ENCODE measurements around the gene SLC25A13.
"Not testable (repeated sequence)": the region's sequence is repeated elsewhere in the genome, so short reads cannot be mapped to it uniquely, and the experiment has no call there.

The SLC25A13 gene

DNA sequence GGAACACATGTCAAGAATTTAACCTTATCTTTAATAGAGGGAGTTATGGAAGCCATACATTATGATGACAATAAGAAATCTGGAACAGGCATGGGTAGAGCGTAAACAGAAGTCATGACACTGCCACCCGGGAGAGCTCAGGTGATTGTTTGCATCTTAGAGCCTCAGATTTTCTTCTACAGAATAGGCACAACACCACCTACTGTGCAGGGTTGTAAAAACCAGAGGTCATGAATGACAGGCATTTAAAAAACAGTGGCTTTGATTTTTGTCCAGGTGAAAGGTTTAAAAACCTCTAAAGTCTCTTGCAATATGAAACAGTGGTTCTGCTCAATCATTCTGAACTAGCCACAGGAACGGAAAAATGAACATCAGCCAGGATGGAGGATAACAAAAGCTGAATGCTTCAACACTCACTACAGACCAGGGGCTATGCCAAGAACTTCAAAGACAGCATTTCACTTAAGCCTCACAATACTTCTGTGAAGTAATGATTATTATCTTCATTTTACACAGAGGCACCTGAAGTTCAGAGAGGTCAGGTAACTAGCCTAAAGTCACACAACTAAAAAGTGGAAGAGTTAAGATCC lies 123.8 kb downstream of the SLC25A13 start:
- DNase-seq: no peak

GRCh38 chr7:96196676-96197075 lies 125.2 kb downstream of the SLC25A13 start:
- DNase-seq: no peak

GRCh38 chr7:96189129-96189820 lies 132.6 kb downstream of the SLC25A13 start:
- DNase-seq: no peak

- DNase-seq: no peak
Observed at GRCh38 chr7:96188591-96188991, 133.3 kb downstream of the SLC25A13 start.

DNA sequence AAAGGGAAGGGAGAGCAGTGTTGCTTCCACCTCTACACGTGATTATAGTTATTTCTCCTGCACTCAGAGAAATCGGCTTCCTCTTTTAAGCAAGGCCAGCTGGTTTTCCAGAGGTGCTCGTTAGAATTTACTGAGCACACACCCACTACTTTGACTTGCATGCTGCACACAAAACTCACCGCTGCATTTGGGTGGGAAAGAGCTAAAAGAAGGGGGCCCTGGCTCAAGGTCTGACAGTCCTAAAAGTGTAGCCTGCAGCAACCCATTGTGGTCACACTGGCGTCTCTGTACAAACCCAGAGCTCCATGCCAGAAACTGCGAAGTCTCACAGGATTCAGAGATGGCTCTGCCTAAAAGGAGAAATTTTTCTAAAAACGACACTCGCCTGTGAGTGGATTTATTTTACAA lies 133.7 kb downstream of the SLC25A13 start:
- DNase-seq: no peak

DNA sequence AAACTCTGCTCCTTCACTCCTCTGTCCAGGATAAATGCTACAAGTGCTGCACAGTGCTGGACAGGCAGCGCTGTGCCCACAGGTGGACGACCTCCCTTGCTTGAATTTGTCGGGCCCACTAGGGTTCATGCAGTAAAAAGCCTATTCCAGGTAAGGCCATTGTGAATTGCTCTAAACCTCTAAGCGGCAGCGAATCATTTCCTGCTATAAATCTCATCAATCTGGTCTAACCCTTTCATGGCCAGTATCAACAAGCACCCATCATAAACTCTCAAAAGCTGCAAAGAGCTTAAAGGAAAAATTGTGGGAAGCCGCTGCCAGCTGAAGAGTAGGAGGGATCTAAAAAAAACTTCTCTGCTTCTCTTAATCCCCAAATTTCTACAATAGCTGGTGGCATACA lies 134.2 kb downstream of the SLC25A13 start:
- no peak for DNase-seq

DNA sequence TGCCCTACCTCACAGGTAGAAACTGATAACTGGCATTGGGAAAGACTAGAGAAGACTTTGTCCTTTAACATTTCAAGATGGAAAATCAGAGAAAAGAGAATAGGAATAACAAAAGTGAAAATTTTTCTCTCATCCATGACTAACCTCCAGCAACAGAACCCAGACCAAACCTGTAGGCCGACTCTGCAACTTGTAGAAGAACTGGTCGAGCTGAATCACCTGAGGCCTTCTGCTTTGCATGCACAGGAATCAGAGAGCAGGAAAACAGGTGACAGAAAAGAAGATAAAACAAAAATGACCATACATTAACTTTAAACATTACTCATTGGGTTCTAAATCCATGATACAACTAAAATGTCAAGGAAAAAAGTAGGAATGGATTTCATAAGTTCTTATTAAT lies 137.1 kb downstream of the SLC25A13 start:
- DNase-seq: no peak

DNA sequence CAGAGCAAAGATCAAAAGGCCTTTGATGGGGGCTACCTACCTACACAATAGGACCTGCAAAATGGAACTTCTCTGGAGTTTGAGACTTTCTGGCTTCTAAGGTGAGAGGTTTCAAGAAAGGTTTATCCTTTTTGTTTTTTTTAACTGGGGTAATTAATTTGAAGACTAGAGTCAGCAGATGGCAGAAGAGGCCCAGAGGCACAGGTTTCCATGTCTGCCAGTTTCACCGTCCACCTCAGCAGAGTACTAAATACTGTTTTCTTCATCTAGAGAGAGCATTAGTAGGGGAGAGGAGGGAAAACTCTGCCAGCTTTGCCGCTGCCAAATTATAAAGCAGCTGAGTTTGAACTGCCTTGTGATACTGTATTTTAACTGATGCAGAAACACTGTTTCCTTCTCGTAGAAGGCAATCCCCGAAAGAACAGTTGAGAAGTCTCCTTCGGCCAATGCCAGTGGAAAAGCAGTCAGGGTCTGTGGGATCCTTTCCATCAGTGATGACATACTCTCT lies 138.7 kb downstream of the SLC25A13 start:
- no peak for DNase-seq

GRCh38 chr7:96182424-96183158 lies 139.3 kb downstream of the SLC25A13 start:
- no peak for DNase-seq

DNA sequence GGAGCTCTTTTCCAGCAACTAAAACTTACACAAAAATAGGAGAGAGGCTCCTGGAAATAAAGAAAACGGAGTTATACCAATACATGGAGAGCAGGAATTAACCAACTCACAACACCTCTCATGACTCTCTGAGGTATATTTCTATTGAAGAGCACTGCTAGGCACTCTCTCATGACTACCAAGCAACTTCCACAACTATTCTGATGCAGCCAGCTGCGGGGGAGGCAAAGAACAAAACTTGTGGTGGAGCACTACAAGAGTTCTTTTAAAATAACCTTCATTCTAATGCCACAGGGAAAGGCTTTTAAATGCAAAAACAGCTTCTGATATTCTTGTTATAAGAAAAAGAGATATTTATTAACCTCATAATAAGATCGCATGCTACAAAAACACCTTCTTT lies 140.7 kb downstream of the SLC25A13 start:
- DNase-seq: no peak

DNA sequence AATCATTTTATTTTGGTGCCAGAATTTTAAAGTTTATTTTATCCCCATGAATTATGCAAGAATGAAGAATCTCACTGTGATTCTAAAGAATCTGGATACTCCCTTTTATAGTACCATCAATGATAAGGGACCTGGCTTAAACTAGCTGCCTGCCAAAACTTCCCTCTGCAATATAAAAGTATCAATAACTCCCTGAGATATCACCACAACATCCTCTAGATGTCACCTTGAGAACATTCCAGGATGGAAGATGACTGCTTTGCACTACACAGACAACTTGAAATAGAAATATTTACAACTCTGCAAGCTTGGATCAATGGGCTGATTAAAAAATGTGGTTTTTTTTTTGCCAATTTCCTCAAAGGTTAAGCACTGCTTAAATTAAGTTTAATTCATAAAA lies 142.1 kb downstream of the SLC25A13 start:
- DNase-seq: no peak

DNA sequence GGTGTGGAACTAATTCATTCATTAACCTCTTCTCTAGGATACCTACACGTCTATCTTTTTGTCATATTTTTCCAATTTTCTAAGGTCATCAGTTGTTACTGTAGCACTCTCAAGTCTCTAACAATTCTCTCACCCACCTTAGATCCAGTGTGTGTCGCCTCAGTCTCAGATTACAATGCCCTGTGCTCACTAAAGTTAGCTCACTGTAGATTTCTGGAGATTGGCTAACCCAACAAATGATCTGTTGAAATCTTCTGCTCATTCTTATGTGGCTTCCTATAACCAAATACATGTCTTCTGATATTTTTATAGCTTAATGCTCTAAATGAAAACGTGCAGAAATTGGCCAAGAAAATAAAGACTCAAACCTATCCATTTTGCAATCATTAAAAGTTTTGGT lies 142.6 kb downstream of the SLC25A13 start:
- DNase-seq: no peak

DNA sequence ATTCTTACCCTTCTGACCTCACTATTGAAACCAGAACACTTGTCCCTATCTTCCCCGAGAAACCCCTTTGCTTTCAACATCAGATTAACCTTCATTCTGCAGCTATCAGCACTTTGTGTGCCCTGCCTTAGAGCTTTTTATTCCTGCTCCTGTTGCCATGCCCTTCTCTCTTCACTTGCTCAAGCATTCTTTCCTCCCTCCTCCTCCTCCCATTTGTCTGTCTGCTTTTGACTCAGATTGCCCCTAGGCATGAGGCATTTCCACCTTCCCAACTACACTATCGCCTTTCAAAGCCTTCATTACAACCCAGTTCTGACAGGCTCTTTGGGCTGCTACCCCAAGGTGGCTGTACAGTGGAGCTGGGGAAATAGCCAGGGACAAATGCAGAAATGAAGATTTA lies 143.3 kb downstream of the SLC25A13 start:
- DNase-seq: no peak

DNA sequence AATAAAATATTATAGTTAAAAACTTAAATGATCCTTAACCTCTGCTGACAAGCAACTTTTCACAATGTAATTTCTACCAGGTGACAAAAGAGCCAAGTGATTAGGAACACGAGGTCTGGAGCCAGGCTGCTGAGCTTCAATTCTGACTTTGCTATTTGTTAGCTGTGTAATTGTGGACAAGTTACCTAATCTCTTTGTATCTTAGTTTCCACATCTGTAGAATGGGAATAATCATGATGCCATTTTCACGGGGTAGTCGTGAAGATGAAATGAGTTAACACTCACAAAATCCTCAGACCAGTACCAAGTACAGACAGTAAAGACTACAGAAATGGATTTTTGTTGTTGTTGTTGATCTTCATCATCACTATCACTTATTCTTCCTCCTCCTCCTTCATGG lies 144.5 kb downstream of the SLC25A13 start:
- DNase-seq: no peak

- no peak for DNase-seq
Observed at GRCh38 chr7:96174812-96175211, 147.1 kb downstream of the SLC25A13 start.

DNA sequence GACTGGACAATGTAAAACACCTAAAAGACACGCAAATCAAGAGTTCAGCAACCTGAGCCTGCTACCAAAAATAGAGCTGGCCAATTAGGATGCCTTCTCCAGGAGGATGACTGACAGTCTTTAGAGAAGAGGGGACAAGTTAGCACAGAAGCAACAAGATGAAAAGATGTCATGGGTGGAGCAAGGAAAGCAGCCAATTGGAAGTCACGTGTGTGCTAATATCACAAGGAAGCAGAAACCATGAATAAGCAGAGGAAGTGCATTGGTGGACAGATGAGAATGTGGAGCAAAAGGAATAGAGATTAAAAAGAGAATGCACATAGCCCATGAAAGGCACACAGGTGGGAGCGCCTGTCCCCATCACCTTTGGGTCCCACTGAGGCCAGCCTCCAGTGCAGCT lies 148.1 kb downstream of the SLC25A13 start:
- no peak for DNase-seq

GRCh38 chr7:96169439-96169838 lies 152.5 kb downstream of the SLC25A13 start:
- DNase-seq: no peak

- DNase-seq: no peak
Observed at GRCh38 chr7:96167424-96167823, 154.5 kb downstream of the SLC25A13 start.

GRCh38 chr7:96161897-96162296 lies 160.0 kb downstream of the SLC25A13 start:
- DNase-seq: no peak

GRCh38 chr7:96157856-96158255 lies 164.0 kb downstream of the SLC25A13 start:
- no peak for DNase-seq

DNA sequence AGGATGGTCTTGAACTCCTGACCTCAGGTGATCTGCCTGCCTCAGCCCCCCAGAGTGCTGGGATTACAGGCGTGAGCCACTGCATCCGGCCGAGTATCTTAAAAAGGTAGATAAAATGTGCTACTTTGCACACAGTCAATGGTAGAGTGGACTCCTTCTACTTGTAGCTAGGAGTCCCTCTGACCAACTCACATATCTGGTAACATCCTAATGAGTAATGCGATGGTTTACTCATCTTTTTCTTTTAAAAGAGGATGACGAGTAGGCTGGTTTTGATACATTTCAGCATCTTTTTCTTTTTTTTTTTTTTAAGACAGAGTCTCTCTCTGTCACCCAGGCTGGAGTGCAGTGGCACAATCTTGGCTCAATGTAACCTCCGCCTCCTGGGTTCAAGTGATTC lies 167.4 kb downstream of the SLC25A13 start:
- DNase-seq: not testable (repeated sequence)

- no peak for DNase-seq
Observed at GRCh38 chr7:96152706-96153105, 169.2 kb downstream of the SLC25A13 start.

DNA sequence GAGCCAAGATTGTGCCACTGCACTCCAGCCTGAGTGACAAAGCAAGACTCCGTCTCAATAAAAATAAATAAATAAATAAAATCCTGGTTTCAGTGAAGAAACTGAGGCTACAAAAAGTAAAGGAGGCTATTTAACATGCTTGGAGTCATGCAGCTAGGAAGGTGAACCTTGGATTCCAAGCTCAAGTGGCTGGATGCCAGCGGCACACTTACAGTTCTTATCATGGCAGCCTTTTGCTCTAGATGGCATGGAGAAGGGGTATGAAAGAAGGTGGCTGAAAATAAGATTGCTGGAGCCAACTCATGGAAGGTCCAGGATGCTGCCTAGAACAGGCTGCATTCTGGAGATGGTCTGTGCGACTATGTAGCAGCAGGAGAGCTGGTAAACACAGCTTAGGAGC lies 170.0 kb downstream of the SLC25A13 start:
- no peak for DNase-seq

DNA sequence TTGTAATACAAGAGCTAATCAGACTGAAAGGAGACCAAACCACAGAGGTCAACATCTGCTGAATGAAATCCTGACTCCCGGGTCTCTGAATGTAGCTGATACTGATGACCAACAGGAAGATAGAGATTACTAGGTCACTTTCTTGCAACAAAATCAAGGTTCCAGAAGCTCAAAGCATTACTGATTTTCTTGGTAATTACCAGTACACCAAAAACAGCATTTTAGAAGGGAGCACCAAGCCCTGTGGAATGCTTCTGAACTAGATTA lies 177.7 kb downstream of the SLC25A13 start:
- no peak for DNase-seq
